ENCODE results near the gene GREB1L. TPM values are rescaled to one million over a fixed set of nuclear protein-coding genes. Genes with fewer than 3 reads are reported as not detected.
"Not testable (repeated sequence)": the region's sequence is repeated elsewhere in the genome, so short reads cannot be mapped to it uniquely, and the experiment has no call there.

Gene GREB1L
- total RNA-seq, 1 donor from 2014 or later, result 0.31 TPM

DNA sequence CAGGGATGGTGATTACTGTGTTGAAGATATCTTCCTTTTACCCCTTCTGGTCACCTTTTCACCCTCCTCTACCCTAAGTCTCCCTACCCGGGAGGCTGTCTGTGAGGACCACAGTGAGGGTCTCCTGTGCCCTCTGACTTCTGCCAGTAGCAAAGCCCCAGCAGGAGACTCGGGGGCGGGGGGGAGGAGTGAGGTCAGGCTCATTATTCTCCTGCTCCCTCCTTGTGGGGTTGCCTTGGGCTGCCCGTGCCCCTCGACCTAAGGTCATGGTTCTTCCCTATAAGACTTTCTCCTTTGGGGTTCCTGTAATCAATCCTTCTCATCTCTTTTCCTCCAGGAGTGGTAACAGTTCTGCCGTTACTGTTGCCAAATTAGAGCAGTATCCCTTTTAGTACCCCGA is 65.5 kb downstream of the GREB1L start:
- no peak for DNase-seq

- DNase-seq, result no peak
Measured at GRCh38 chr18:21309248-21309647, 67.2 kb downstream of the GREB1L start.

DNA sequence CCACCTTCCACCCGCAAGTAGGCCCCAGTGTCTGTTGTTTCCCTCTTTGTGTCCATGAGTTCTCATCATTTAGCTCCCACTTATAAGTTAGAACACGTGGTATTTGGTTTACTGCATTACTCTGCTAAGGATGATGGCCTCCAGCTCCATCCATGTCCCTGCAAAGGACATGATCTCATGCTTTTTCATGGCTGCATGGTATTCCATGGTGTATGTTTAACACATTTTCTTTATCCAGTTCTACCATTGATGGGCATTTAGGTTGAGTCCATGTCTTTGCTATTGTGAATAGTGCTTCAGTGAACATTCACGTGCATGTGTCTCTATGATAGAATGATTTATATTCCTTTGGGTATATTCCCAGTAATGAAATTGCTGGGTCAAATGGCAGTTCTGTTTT is 69.9 kb downstream of the GREB1L start:
- DNase-seq, result not testable (repeated sequence)

DNA sequence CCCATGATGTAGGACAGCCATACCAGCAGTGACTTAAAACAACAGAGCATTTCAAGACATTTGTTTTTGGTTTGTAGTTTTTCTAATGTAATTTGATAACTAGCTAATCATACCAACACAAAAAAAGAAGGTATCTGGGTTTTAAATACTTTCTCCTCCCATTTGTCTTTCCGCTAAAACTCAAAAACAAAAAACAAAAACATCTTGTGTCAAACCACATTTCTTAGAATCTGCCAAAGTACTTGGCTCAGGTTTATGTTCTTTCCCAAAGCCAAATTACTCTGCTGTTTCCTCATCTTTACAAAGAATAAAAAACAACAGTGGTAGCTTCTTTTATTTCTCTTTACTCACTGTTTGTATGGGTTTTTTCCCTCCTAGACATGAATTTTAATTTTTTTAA is 71.5 kb downstream of the GREB1L start:
- DNase-seq, result no peak

- no peak for DNase-seq
Measured at GRCh38 chr18:21314724-21315123, 72.7 kb downstream of the GREB1L start.

- not testable (repeated sequence) for DNase-seq
Measured at GRCh38 chr18:21315126-21315525, 73.1 kb downstream of the GREB1L start.

- no peak for DNase-seq
Measured at GRCh38 chr18:21315741-21316197, 73.7 kb downstream of the GREB1L start.

- no peak for DNase-seq
Measured at GRCh38 chr18:21316296-21316695, 74.3 kb downstream of the GREB1L start.

DNA sequence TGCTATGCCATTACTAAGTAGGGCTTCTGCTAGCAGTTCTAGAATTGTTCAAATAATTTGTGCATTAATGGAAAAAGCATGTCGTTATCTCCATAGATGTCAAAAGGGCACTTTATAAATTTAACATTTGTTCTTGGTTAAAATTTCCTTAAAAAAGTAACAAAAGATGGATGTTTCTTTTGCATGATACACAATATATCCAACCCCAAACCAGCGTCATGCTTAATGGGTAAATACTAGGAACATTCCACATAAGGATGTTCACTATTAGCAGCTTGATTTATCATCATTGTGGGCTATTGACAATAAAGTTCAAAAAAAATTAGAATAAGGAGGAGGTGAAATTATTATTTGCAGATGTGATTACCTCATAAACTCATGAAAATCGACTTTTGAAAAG is 79.7 kb downstream of the GREB1L start:
- DNase-seq, result no peak

DNA sequence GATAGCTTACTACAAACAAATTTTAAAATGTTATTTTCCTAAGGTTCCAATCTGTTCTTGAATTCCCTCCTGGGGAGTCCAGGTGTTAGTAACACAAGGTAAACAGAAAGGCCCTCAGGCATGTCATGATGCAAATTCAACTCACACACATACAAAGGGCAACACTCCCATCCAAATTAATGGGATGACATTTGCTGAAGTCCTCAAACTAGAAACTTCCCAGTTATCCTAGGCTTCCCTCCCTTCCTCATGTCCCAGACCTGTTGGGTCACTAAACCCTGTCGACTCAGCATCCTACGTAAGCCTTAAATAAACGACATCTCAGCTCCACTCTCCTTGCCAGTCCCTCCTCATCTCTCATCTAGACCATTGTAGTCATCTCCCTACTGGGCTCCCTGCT is 85.1 kb downstream of the GREB1L start:
- no peak for DNase-seq

GRCh38 chr18:21330122-21330701 is 88.2 kb downstream of the GREB1L start:
- DNase-seq, result no peak

DNA sequence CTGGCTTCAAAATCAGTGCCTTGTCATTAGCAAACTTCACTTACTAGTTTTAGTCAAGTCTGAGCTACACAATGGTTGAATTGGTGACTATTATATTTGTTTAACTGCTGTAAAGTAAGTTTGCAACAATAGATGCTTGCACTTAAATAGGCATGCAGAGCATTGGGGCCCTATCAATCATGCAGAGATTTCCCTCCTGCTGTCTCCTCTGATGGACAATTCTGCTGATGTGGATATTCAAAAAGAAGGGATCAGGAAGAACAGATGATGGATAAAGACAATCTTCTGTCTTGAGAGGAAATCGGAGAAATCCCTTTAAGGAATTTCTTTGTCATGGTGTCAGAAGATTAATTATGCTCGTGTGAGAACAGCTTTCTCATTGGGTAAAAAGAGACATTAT is 89.0 kb downstream of the GREB1L start:
- no peak for DNase-seq

DNA sequence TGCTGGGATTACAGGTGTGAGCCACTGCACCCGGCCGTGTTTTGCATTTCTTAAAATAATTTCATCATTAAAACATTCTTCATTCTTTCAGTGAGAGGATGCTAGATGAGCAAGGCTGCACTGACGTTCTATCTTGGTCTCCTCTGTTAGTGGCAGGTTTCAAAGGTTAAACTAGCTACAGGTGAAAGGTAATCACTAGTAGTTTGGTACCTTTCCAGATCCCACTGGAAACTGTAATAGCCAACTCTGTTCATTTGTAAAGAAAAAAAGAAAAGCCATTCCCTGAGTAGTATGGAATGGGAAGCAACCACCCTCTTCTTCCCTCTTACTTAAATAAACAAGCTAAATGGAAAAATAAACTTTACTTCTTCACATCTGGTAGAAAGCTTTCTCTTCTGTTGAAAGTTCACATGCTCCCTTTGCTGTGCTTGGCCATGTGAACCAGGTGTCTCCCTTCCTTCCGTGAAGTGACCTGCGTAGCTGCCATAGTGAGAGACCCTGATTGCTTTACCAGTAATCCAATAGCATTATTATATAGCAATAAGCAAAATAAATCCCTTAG is 94.0 kb downstream of the GREB1L start:
- DNase-seq, result no peak

GRCh38 chr18:21336846-21337245 is 94.8 kb downstream of the GREB1L start:
- no peak for DNase-seq

DNA sequence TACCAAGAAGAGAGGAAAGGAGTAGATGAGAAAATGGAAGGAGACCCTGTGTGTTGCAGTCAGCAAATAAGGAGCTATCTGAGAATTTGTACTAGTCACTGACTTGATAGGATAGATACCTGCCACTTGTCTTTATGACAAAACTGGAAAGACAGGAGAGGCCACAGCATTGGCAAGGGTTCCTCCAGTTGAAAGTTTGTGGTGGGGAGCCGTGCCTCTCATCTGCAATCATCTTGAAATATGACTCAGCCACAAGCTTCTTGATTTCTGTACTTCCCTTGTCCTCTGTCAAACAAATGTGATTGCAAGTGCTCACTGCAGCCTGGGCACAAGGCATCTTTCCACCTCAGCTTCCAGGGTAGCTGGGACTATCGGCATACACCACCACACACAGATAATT is 99.1 kb downstream of the GREB1L start:
- no peak for DNase-seq

DNA sequence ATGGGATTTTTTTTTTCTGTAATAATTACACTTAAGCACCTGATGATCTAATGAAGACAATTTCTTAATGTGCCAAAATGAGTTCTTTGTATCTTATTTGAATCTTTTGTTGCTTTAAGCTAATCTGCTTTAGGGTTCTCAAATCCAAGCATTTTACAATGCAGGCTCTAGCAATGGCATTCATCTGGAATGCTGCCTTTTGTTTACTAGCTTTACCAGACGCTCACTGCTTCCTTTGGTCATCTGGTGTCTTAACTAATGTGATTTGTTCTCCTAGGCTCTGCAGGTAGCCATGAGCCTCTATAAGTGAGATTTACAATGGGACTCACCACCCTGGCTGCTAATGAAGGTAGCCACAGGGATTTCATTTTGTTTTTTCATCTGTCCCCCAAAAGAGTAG is 100.3 kb downstream of the GREB1L start:
- no peak for DNase-seq

- DNase-seq, result no peak
Measured at GRCh38 chr18:21344860-21345259, 102.8 kb downstream of the GREB1L start.

DNA sequence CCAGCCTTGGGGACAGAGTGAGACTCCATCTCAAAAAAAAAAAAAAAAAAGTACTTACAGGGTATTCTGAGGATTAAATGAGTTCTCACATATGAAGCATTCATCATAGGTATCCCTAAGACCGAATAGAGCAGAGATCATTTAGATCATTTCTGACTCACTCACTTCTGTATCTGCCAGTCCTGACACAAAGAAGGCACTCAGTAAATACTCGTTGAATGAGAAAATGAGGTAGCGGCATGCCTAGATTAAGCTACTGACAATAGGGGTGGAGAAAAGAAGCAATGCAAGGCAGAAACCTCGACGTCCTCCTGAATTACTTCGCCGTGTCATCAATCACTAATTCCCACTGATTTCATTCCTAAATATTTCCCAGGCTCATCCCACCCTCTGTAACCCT is 103.8 kb downstream of the GREB1L start:
- DNase-seq, result no peak

DNA sequence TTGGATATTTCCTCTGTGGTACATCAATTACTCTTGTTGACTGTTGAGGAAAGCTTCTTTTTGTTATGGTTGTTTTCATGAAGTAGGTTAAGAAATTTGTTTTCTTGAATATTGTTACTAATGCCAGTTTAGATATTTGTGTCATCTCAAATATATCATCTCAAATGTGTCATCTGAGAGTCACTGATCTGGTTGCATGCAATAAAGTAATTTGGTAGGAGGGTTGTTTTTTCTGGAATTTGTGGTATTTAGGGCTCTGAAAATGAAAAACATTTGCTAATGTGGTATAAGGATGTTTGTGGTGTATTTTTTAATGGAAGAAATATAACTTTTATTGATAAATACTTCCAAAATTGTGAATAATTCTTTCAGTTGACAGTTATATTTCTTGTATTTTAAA is 117.7 kb downstream of the GREB1L start:
- no peak for DNase-seq

DNA sequence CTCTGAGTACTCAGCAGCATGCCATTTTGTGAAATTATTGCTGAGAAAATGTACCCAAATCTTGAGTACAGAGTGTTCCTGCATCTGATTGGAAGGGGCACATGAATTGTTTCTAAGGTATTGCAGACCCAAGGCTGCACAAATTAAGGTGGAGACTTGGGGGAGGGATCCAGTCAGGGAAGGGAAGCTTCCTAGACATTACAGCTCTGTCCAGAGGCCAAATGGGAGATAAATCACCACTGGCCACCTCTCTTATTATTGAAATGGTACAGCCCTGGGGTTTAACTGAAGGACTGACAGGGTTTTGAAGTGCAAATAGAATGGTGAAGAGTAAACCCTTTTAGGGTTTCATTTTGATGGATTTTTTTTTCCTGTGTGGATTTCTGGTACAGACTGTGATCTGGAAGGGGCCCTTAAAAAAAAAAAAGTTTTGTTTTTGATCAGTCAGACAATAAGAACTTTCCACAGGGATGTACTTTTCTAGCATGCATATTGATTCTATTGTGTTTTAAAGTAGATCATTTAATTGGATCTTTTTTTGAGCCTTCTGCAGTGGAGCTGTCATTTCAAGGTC is 119.4 kb downstream of the GREB1L start:
- no peak for DNase-seq

DNA sequence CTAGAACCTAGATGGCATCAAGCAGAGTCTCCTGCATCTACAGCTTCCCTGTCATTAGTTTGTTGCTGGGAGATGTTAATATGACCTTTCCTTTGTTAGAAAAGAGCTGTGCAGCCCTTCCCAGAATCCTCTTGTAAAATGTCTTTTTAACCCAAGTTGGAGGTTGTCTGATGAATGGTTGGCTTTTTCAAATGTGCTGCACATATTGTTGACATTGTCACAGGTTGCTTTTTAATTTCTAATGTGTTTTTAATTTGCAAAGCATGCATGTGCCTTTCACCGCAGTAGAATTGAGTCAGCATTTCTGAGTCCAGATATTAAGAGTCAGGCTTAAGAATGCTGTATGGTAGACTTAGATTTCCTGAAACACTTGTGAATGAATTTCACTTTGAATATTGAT is 120.8 kb downstream of the GREB1L start:
- DNase-seq, result no peak

- no peak for DNase-seq
Measured at GRCh38 chr18:21363348-21363747, 121.3 kb downstream of the GREB1L start.

DNA sequence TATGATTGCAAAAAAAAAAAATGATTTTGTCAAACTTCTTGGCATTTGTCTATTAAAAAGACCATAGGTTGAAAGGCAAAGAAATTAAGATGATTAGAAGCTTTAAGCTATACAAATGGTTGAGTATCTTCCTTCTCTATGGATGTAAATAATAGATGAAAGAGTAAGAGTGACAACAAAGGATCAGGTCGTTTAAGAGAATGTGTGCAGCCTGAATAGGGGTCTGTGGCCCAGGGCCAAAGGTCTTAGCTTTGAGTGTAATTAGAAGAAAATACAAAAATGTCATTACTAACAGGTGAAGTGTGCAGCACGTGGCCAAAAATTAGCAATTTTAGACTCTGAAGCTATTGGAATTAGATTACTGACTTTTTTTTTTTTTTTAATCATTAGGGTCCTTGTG is 122.4 kb downstream of the GREB1L start:
- no peak for DNase-seq

- no peak for DNase-seq
Measured at GRCh38 chr18:21366896-21367295, 124.9 kb downstream of the GREB1L start.
